ENCODE data around the gene RHOXF1. TPM values are rescaled to one million over a fixed set of nuclear protein-coding genes. Genes with fewer than 3 reads are reported as not detected.
"Not testable (repeated sequence)": the region's sequence is repeated elsewhere in the genome, so short reads cannot be mapped to it uniquely, and the experiment has no call there.

The RHOXF1 gene, protein sequence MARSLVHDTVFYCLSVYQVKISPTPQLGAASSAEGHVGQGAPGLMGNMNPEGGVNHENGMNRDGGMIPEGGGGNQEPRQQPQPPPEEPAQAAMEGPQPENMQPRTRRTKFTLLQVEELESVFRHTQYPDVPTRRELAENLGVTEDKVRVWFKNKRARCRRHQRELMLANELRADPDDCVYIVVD
- not detected in 2 replicates for total RNA-seq (2014; rRNA removed; shearing (Covaris generic); ENCODE audit: low replicate concordance)

DNA sequence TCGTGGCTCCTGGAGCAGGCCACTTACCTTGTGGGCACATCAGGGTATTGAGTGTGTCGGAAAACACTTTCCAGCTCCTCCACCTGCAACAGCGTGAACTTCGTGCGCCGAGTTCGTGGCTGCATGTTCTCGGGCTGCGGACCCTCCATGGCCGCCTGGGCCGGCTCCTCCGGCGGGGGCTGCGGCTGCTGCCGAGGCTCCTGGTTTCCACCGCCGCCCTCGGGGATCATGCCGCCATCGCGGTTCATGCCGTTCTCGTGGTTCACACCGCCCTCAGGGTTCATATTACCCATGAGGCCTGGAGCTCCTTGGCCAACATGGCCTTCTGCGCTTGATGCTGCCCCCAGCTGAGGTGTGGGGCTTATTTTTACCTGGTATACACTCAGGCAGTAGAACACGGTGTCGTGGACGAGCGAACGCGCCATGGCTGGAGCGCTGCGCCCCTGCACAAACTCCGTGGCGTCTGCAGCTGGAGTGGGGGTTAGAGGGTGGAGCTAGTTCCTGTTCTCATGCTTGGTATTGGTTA lies at the start of gene RHOXF1:
RHOXF1 (minus strand) TSS at position 476 of the 526 bp plus-strand sequence; CDS start at position 425, 51 bp downstream.
- Histone ChIP-seq H3K27me3 (no peaks in the 10 kb centered on the region), H3K9me3 (no peaks in the 10 kb centered on the region), H3K36me3 (no peaks in the 10 kb centered on the region), H3K4me3 (no peak within 1 kb of the TSS)
- DNase-seq = no peak

DNA sequence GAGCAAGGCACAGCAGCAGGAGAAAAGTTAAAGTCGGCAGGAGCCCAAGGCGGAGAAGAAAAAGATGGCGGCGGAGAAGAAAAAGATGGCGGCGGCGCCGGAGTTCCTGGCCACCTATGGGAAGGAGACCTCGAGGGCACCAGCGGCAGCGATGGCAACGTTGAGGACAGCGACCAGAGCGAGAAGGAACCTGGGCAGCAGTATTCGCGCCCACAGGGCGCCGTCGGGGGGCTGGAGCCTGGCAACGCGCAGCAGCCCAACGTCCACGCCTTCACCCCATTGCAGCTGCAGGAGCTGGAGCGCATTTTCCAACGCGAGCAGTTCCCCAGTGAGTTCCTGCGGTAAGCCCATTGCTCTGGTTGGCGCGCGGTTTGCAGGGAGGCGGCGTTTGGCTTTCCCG lies 43.4 kb upstream of the RHOXF1 start:
- not testable (repeated sequence) for H3K4me3 ChIP-seq, H3K27me3 ChIP-seq, DNase-seq, H3K9me3 ChIP-seq, H3K36me3 ChIP-seq

DNA sequence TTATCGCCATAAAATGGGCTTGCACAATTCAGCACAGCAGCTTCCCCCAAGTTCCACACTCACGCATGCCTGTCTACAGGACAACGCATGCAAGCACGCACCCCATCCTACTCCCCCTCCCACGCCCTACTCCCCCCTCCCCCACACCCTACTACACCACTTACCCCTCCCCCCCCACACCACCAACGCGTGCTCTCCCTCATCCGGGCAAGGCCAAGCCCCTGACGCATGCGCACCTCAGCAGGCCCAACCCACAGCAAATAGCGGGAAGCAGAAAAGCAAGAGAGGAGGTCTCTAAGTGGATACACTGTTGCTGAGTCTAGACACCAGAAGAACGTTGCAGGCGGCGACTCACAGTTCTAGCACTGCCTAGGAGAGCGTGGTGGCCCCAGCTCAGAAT lies 42.6 kb upstream of the RHOXF1 start, which contains the start of gene RHOXF2:
RHOXF2 (plus strand) TSS at position 301 of the 400 bp plus-strand sequence. CDS start 138 bp downstream, outside the sequence.
- DNase-seq, H3K4me3 ChIP-seq, H3K36me3 ChIP-seq, H3K9me3 ChIP-seq, H3K27me3 ChIP-seq: not testable (repeated sequence)

DNA sequence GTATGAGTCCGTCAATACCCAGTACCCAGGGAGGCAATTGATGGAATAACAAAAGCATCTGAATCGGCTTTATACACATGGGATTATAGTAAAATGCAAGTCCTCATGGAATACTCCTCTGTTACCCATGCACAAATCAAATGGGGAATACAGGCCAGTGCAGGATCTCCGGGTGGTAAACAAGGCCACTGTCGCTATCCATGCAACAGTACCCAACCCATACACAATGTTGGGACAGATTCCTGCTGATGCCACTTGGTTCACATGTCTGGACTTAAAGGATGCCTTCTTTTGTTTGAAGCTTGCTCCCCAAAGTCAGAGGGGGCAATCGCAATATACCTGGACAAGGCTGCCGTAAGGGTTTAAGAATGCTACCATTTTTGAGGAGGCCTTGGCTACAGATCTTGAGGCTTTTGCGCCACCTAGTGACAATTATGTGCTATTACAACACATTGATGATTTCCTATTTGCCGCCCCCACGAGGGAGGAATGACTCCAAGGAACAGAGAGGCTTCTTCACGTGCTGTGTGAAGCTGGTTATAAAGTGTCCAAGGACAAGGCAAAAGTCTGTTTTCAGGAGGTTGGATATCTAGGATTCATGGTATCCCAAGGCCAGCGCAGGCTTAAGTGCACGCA lies 34.5 kb upstream of the RHOXF1 start:
- DNase-seq, H3K9me3 ChIP-seq, H3K4me3 ChIP-seq, H3K27me3 ChIP-seq, H3K36me3 ChIP-seq: not testable (repeated sequence)

DNA sequence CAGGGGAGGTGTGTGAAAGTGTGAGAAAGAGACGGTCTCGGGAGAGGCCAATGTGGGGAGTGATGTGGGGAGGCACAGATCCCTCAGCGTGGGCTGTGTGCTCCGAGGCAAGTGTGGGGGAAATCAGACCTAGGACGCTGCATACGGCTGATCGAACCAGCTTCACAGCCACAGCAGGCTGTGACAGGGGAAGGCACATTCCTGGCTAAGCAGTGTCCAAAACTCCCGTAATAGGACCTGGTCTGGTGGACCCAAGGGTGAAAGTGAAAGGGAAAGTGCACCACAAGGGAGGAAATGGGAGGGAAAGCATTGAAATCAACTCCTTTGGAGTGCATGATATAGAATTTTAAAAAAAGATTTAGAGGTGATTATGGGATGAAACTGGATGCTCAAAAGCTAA lies 31.8 kb upstream of the RHOXF1 start:
- DNase-seq = no peak
- Histone ChIP-seq H3K9me3 (no peaks in the 10 kb centered on the region), H3K4me3 (no peak overlapping the region), H3K36me3 (no peaks in the 10 kb centered on the region), H3K27me3 (no peaks in the 10 kb centered on the region)

DNA sequence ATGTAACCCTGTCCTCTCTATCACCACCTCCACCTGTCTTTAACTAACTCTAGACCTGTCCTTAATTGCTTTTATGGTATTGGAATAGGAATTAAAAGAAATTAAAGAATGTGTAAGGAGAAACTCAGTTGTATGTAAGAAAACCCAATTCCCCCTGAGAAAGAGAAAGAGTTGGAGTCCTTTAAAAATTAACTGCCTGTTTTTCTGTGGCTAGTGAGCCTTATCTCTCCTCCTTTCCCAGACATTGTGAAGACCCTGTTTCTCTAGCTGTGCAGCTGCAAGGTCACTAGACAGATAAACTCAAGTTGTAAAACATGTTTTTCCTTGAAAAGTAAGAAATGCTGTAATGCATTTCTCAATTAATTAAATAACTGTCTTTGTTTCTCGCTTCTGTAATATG lies 30.6 kb upstream of the RHOXF1 start:
- not testable (repeated sequence) for H3K27me3 ChIP-seq, H3K9me3 ChIP-seq, H3K4me3 ChIP-seq, DNase-seq, H3K36me3 ChIP-seq

DNA sequence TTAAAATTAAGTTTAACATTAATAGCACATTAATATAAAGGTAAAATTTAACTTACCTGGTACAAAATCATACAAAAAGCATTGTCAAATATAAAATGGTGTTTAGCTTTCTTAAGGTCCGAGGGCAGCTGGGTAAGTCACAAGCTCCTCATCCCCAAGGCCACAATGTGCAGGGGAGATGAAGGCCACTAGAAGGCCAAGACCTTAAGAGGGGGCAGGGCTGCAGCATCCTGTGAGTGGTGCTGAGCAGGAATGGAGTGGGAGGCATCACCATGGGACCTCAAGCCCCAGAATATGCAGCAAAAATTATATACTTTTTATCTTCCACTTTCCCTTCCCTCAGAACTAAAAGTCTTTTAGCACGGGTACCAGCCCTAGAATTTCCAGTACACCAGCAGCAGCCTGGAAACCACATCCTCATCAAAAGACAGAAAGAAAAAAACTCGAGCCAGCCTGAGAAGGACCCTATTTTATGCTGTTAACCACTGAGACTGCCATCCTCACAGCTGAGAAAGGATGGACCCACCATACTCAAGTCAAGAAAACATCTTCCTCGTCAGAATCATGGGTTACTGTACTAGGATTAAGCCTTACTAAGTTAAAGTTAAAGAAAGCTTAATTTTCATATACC lies 29.7 kb upstream of the RHOXF1 start:
- no peaks in the 10 kb centered on the region for H3K27me3 ChIP-seq
- H3K36me3 ChIP-seq = no peaks in the 10 kb centered on the region
- no peak for DNase-seq

DNA sequence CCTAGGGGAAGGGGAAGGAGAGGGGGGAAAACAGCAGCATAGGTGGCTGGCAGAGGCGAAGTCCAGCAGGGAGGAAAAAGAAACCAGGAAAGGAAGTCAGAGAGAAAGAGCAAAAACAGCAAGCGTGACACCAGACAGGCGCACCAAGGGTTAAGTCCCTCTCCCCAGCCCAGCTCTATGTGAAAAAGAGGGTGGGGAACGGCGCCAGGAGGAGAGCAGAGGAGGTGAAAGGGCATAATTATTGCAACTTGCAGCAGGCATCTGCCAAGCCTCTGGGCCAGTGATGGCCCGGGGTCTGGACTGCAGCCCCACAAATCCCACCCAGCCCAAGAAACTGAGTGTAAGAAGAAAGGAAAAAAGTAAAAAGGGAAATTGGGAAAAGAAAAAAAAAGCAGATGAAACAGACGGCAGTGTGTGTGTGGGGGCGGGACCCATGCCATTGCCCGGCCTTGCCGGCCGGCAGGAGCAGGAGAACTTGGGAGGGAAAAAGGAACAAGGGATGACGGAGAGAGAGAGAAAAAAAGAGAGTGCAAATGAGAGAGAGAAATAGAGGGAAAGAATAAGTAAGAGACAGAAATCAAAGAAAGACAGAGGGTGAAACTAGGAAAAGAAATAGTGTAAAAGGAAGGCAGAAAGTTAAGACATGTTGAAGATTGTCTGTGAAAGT lies 28.6 kb upstream of the RHOXF1 start:
- Histone ChIP-seq H3K36me3 (no peaks in the 10 kb centered on the region), H3K4me3 (no peak overlapping the region), H3K27me3 (no peaks in the 10 kb centered on the region), H3K9me3 (no peaks in the 10 kb centered on the region)
- DNase-seq = no peak

More for the DNA sequence above, 29.7 kb upstream of the RHOXF1 start:
- no peaks in the 10 kb centered on the region for H3K9me3 ChIP-seq
- no peak overlapping the region for H3K4me3 ChIP-seq

DNA sequence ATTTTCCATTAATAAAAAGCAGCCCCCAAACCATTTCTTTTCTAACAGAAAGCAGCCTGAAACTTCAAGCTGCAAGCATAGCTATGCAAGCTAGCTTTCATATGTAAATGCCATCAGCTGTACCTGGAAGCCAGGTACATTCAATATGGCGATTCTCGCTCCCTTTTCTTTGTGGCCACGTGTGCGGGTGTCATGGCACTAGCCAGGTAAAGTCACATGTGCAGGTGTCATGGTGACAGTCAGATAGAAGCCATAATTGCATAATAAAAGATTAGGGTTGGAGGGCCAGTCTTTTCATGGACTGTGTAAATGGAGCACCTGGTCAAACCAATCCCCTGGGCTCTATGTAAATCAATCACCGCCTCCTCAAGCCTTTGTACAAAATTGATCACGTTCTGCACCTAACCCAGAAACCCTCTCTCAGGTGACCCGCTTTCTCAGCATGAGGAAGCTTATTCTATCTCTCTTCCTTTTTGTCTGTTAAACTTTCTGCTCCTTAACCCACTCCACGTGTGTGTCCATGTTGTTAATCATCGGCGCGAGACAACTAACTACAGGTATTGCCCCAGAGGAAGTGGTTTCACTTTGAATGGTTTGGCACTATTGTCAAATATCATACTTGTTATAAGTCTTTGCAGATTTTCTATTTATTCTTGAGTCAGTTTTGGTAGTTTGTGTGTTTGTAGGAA lies 24.7 kb upstream of the RHOXF1 start:
- Histone ChIP-seq H3K36me3 (no peaks in the 10 kb centered on the region), H3K9me3 (no peaks in the 10 kb centered on the region), H3K4me3 (no peak overlapping the region), H3K27me3 (no peaks in the 10 kb centered on the region)
- DNase-seq = no peak

DNA sequence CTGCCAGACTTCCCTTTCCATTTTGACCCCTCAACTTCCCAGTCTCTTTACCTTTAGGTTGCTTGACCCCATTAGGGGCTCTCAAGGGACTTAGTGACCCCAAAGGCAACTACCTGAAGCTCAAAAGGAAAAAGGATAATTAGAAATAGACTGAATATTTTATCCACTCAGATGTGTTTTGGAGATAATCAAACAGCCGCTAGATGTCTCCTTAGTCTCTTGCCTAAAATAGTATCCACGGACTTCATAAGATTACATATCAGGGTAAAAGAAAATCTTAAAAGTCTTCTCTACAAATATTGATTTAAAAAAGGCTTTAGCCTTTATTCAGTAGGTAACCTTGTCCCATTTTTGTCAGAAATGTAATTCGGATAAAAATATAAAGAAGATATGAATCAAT lies 21.7 kb upstream of the RHOXF1 start:
- H3K36me3 ChIP-seq = no peaks in the 10 kb centered on the region
- no peaks in the 10 kb centered on the region for H3K27me3 ChIP-seq
- H3K9me3 ChIP-seq = no peaks in the 10 kb centered on the region
- no peak for DNase-seq
- H3K4me3 ChIP-seq = 0 out of 2 replicates have a peak overlapping the region, but pooled peaks have one; percentile 18

DNA sequence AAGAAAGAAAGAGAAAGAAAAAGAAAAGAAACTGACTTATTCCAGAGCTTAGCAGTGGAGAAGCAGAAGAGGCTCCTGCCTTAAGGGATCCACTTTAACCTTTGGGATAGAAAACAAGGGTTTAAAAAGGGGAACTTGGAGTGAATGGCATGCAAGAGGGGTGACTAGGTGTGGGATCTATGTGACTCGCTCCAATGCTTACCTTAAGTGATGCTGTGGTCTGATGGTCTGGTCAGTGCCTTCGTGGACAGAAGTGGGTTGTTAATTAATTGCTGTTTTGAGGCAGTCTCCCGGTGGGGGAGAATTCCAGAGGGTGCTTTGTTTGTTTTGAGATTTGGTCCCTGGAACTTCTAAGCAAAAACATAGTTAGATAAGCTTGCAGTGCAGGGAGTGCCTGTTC lies 21.1 kb upstream of the RHOXF1 start:
- no peaks in the 10 kb centered on the region for H3K27me3 ChIP-seq
- no peaks in the 10 kb centered on the region for H3K9me3 ChIP-seq
- no peak for DNase-seq

DNA sequence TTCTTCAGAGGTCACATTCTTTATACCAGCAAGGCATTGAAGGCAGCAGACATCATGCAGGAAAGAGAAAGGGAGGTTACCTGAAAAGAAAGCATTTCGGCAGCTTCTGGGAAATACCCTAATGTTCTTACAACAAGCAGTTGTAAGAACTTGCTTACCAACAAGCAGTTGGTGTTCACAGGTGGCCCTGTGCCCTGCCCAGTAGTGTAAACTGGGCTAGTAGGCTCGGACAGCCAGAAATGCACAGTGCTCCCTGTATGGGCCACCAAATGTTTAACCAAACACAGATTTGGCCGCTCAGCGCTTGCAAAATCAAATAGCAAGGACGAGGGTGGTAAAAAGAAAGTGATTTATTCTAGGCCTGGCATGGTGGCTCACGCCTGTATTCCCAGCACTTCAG lies 20.4 kb upstream of the RHOXF1 start:
- H3K27me3 ChIP-seq = no peaks in the 10 kb centered on the region
- no peak overlapping the region for H3K4me3 ChIP-seq
- no peaks in the 10 kb centered on the region for H3K9me3 ChIP-seq
- no peak for DNase-seq
- no peaks in the 10 kb centered on the region for H3K36me3 ChIP-seq

More for the DNA sequence above, 21.1 kb upstream of the RHOXF1 start:
- no peak overlapping the region for H3K4me3 ChIP-seq
- H3K36me3 ChIP-seq = no peaks in the 10 kb centered on the region

DNA sequence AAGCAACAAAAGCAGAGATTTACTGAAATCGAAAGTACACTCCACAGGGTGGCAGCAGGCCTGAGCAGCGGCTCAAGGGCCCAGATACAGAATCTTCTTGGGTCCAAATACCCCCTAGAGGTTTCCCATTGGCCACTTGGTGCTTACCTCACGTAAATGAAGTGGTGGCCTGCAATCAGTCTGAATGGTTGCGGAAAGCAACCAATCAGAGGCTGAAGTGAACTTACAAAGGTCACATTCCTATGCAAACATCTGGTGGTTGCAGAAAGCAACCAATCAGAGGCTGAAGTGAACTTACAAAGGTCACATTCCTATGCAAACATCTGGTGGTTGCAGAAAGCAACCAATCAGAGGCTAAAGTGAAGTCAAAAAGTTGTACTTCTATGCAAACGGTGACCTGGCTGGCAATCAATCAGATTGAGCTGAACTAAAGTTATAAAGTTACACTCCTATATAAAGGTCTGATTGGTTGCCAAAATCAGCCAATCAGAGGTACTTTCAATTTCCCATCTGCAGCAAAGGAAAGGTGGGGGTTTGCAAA lies 12.7 kb upstream of the RHOXF1 start:
- not testable (repeated sequence) for H3K36me3 ChIP-seq, H3K4me3 ChIP-seq, H3K27me3 ChIP-seq, H3K9me3 ChIP-seq, DNase-seq

DNA sequence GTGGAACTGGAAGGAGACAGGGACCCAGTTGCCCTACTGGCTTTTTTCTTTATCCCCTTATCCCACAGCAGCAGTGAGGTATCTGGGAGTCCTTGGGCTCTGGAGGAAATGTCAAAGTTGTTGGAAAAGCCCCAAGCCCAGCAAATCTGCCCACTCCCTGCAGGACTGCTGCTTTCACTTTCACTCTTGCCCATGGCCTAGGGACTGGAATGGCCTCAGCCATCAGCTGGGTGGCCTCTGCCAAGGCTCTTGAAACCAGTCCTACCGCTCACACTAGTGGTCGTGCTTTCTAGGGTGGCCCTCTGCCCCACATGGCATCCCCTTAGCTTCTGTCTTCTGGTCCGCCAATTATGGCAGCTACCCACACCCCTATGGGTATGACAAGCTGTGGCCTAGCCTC lies 9.7 kb upstream of the RHOXF1 start:
- no peaks in the 10 kb centered on the region for H3K9me3 ChIP-seq
- no peak for DNase-seq
- no peak overlapping the region for H3K4me3 ChIP-seq
- no peaks in the 10 kb centered on the region for H3K27me3 ChIP-seq
- no peaks in the 10 kb centered on the region for H3K36me3 ChIP-seq

DNA sequence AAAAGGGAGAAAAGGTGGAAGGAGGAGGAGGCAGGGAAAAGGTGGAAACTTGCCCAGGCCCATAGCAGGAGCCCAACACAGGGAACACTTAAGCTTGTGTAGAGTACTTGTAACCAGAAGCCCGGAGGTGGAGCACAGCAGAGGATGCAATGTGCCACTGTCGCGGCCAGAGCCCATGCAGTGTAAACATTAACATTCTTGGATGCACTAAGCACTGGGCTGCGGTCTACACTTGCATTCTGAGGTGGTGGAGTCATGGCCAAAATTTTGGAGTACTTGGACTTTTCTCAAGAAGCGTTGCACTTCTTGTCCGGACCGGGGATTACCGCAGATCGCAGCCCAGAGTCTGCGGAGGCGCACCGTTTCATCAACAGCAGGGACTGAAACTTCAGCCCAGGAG lies 4.5 kb upstream of the RHOXF1 start:
- DNase-seq = peak; percentile 62
- Histone ChIP-seq H3K36me3 (no peaks in the 10 kb centered on the region), H3K4me3 (no peak overlapping the region), H3K27me3 (no peaks in the 10 kb centered on the region), H3K9me3 (no peaks in the 10 kb centered on the region)

DNA sequence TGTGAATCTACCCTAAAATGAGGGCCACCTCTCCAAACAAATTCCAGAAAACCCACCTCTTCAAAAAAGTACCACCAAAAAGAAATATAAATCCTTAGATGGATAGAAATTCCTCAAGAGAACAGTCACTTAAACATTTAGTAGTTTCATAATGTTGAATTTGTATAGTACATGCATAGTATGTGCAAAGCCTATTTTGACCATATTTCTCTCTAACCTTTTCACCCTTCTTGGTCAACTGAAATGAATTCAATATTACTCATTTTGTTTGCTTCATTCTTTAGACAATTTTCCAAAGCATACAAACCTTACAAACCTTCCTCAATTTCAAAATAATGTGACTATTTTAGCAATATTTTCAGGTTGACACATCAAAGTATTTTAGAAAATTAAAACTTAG lies 4.1 kb downstream of the RHOXF1 start:
- no peak overlapping the region for H3K4me3 ChIP-seq
- DNase-seq = no peak
- H3K9me3 ChIP-seq = no peaks in the 10 kb centered on the region
- no peaks in the 10 kb centered on the region for H3K27me3 ChIP-seq
- H3K36me3 ChIP-seq = no peaks in the 10 kb centered on the region

All from MG63 (cell line).